Breast epithelium (tissue), 4 donors: ENCODE data around the gene CA10. TPM values are rescaled to one million over a fixed set of nuclear protein-coding genes. Genes with fewer than 3 reads are reported as not detected.

Source experiments
- DNase-seq, 2 donors: peaks; one replicate each; pipeline ENCODE4 v3.0.0-alpha.2; 2019; ENCODE audit warnings: low spot score in 2 of 2
- H3K27ac ChIP-seq, 2 donors: fragments of 200-600 bp; sonication (generic) in 1 of 2; one replicate each; pipeline ENCODE4 v1.5.1; 2016 to 2019; ENCODE audit warnings: mild to moderate bottlenecking in 1 of 2
- H3K27me3 ChIP-seq, 2 donors: fragments of 200-600 bp; sonication (generic) in 1 of 2; one replicate each; pipeline versions ENCODE4 v1.5.1 to v1.6.0; 2017 to 2019; ENCODE audit warnings: control low read depth in 1 of 2, mild to moderate bottlenecking in 1 of 2
- H3K36me3 ChIP-seq: fragments of 200-600 bp; one replicate; pipeline ENCODE4 v1.5.1; 2019
- H3K4me1 ChIP-seq, 2 donors: fragments of 200-600 bp; sonication (generic); one replicate each; pipeline ENCODE4 v1.5.1; 2016 to 2019; ENCODE audit warnings: control low read depth in 1 of 2
- H3K4me3 ChIP-seq, 3 donors: fragments of 200-600 bp; sonication (generic); 1 replicate in 2 of 3; 2 replicates in 1 of 3; pipeline ENCODE4 v1.5.1; 2016 to 2019; ENCODE audit warnings: mild to moderate bottlenecking in 3 of 3, moderate library complexity in 2 of 3
- H3K9me3 ChIP-seq, 2 donors: fragments of 200-600 bp; sonication (generic) in 1 of 2; one replicate each; pipeline ENCODE4 v1.5.1; 2016 to 2019; ENCODE audit warnings: control low read depth in 1 of 2
- POLR2A ChIP-seq: fragments of 450-650 bp; IDR thresholded peaks from one replicate; pipeline ENCODE4 v1.6.1; 2016; ENCODE audit warnings: antibody characterized with exemption, mild to moderate bottlenecking, moderate library complexity
- POLR2AphosphoS5 ChIP-seq, 3 donors: sonication (generic); formaldehyde crosslinking; IDR thresholded peaks; one replicate each; pipeline ENCODE4 v1.6.1; 2017; ENCODE audit warnings: antibody characterized with exemption in 3 of 3
- intact Hi-C: fragments of 100-400 bp; cut with DNase I; formaldehyde crosslinking; loops from one replicate; pipeline ENCODE4 v1.15.1; 2023; ENCODE audit warnings: low total_unique reads
- total RNA-seq, 3 donors: library from RNA; depleted of rRNA; stranded (reverse); fragments of >200 nt; gene quantifications; one replicate each; pipeline ENCODE4 v1.1.0, GENCODE V29; 2016
- TF ChIP-seq, protein P1 (sequence below), 3 donors: fragments of 450-650 bp; IDR thresholded peaks; one replicate each; pipeline ENCODE4 v1.5.1; 2016 to 2017; ENCODE audit warnings: antibody characterized with exemption in 3 of 3, mild to moderate bottlenecking in 3 of 3, moderate library complexity in 3 of 3

Gene CA10
- total RNA-seq, 3 donors from 2014 or later: not detected

- Histone ChIP-seq H3K4me1 (no peaks in the 10 kb centered on the region), H3K27me3 (no peaks in the 10 kb centered on the region), H3K4me3 (no peak overlapping the region), H3K9me3 (no peaks in the 10 kb centered on the region), H3K27ac (no peak overlapping the region), H3K36me3 (no peaks in the 10 kb centered on the region)
- DNase-seq: no peak
- TF ChIP-seq POLR2A (no peak), POLR2AphosphoS5 (IDR thresholded peaks at IDR 0.05) (no peak)
- TF ChIP-seq, protein P1, sequence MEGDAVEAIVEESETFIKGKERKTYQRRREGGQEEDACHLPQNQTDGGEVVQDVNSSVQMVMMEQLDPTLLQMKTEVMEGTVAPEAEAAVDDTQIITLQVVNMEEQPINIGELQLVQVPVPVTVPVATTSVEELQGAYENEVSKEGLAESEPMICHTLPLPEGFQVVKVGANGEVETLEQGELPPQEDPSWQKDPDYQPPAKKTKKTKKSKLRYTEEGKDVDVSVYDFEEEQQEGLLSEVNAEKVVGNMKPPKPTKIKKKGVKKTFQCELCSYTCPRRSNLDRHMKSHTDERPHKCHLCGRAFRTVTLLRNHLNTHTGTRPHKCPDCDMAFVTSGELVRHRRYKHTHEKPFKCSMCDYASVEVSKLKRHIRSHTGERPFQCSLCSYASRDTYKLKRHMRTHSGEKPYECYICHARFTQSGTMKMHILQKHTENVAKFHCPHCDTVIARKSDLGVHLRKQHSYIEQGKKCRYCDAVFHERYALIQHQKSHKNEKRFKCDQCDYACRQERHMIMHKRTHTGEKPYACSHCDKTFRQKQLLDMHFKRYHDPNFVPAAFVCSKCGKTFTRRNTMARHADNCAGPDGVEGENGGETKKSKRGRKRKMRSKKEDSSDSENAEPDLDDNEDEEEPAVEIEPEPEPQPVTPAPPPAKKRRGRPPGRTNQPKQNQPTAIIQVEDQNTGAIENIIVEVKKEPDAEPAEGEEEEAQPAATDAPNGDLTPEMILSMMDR (IDR thresholded peaks at IDR 0.05): no peak
- intact Hi-C loops: no loop called here
These were observed 480.6 kb downstream of the CA10 start for GRCh38 chr17:51677875-51678274.

GRCh38 chr17:51676691-51677487, 481.6 kb downstream of the CA10 start:
- Histone ChIP-seq H3K27ac (no peak overlapping the region), H3K4me3 (no peak overlapping the region), H3K4me1 (no peaks in the 10 kb centered on the region), H3K36me3 (no peaks in the 10 kb centered on the region), H3K27me3 (no peaks in the 10 kb centered on the region), H3K9me3 (no peaks in the 10 kb centered on the region)
- TF ChIP-seq POLR2AphosphoS5 (IDR thresholded peaks at IDR 0.05) (no peak), POLR2A (no peak)
- TF ChIP-seq, protein P1 (IDR thresholded peaks at IDR 0.05): no peak
- DNase-seq: no peak
- intact Hi-C loops: no loop called here

GRCh38 chr17:51674579-51675255, 483.8 kb downstream of the CA10 start:
- Histone ChIP-seq H3K4me3 (no peak overlapping the region), H3K36me3 (no peaks in the 10 kb centered on the region), H3K4me1 (no peaks in the 10 kb centered on the region), H3K27ac (no peak overlapping the region), H3K27me3 (no peaks in the 10 kb centered on the region), H3K9me3 (no peaks in the 10 kb centered on the region)
- TF ChIP-seq, protein P1 (IDR thresholded peaks at IDR 0.05): no peak
- TF ChIP-seq POLR2AphosphoS5 (IDR thresholded peaks at IDR 0.05) (no peak), POLR2A (no peak)
- DNase-seq: no peak
- intact Hi-C loops: no loop called here

DNA sequence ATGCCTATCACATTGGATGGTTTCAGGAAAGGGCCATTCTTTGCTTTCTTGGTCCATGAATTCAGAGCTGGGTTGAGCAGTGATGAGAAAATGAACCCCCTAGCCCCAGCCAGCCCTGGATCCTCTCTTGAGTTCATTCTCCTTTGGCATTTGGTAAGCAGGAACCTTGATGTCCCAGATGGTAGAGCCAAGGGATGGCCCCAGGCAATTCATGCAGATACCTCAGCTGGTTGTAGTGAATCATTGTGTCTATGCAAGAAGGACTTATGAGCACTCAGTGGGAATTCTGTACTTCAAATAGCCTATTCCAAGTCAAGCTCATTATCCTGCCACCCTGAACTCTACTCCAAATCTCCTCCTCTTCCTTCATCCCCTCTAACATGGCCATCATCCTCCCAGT, 485.4 kb downstream of the CA10 start:
- H3K9me3 ChIP-seq: peaks cover 0 to 4% of the 10 kb centered on the region in 2 donors
- H3K27ac ChIP-seq: no peak overlapping the region
- no peak overlapping the region for H3K4me3 ChIP-seq
- intact Hi-C loops: no loop called here
- H3K27me3 ChIP-seq: no peaks in the 10 kb centered on the region
- H3K36me3 ChIP-seq: no peaks in the 10 kb centered on the region
- DNase-seq: no peak
- no peak for TF ChIP-seq POLR2A
- TF ChIP-seq, protein P1 (IDR thresholded peaks at IDR 0.05): no peak
- no peaks in the 10 kb centered on the region for H3K4me1 ChIP-seq

DNA sequence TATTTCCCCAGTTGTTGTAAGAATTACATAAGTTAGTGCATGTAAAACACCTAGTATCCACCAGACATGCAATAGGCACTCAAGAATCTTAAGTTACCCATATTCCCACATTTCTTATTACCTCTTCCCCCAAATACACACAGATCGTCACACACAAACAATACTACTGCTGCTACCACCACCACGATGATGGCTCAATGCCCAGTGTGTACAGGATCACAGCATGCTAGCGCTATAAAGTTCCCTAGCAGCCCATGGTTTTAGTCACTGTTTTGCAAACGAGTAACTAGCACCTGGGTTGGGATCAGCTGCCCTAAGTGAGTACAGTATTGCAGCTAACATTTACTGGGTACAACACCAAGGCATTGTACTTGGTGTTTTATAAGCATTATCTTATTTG, 486.4 kb downstream of the CA10 start:
- H3K4me3 ChIP-seq: no peak overlapping the region
- H3K36me3 ChIP-seq: no peaks in the 10 kb centered on the region
- H3K4me1 ChIP-seq: no peaks in the 10 kb centered on the region
- TF ChIP-seq POLR2A (no peak), POLR2AphosphoS5 (IDR thresholded peaks at IDR 0.05) (no peak)
- TF ChIP-seq, protein P1 (IDR thresholded peaks at IDR 0.05): no peak
- no peak for DNase-seq
- peaks cover 0 to 4% of the 10 kb centered on the region in 2 donors for H3K9me3 ChIP-seq
- no peaks in the 10 kb centered on the region for H3K27me3 ChIP-seq
- intact Hi-C loops: no loop called here
- no peak overlapping the region for H3K27ac ChIP-seq
